Esophagus (tissue), 2 donors: Measurements from ENCODE around the gene GEMIN7. TPM values are rescaled to one million over a fixed set of nuclear protein-coding genes. Genes with fewer than 3 reads are reported as not detected.

ENCODE experiments used
- H3K27ac ChIP-seq, 2 donors: one replicate each; pipeline ENCODE4 v1.5.1; 2013; ENCODE audit warnings: low read depth in 2 of 2, mild to moderate bottlenecking in 2 of 2, inconsistent platforms in 1 of 2, low read length in 1 of 2, moderate library complexity in 1 of 2
- H3K27me3 ChIP-seq, 2 donors: one replicate each; pipeline ENCODE4 v1.6.1; 2013; ENCODE audit warnings: low read length in 2 of 2, control low read depth in 1 of 2, mild to moderate bottlenecking in 1 of 2; ENCODE audit not compliant: insufficient read depth in 2 of 2, control insufficient read depth in 1 of 2
- H3K36me3 ChIP-seq, 2 donors: one replicate each; pipeline ENCODE4 v1.6.1; 2013; ENCODE audit warnings: low read length in 1 of 2; ENCODE audit not compliant: control insufficient read depth in 2 of 2, insufficient read depth in 2 of 2
- H3K4me1 ChIP-seq, 2 donors: one replicate each; pipeline ENCODE4 v1.6.1; 2013; ENCODE audit warnings: low read length in 1 of 2; ENCODE audit not compliant: control insufficient read depth in 2 of 2, insufficient read depth in 2 of 2
- H3K4me3 ChIP-seq, 2 donors: one replicate each; pipeline ENCODE4 v1.5.1; 2013; ENCODE audit warnings: low read length in 2 of 2, mild to moderate bottlenecking in 2 of 2, low read depth in 1 of 2, moderate library complexity in 1 of 2
- H3K9me3 ChIP-seq, 2 donors: one replicate each; pipeline ENCODE4 v1.6.1; 2013; ENCODE audit warnings: mild to moderate bottlenecking in 2 of 2, low read depth in 1 of 2, low read length in 1 of 2, moderate library complexity in 1 of 2; ENCODE audit not compliant: control insufficient read depth in 2 of 2, insufficient read depth in 1 of 2
- WGBS, 2 donors: extraction: QIAGEN DNeasy Blood & Tissue Kit; methylation state at CpG; one replicate each; pipeline ENCODE4 v1.1.7; 2013; 5-methylcytosine and 5-hydroxymethylcytosine counted together
- polyA plus RNA-seq, 2 donors: library from polyadenylated mRNA; stranded (reverse); fragments of 200-250 nt; gene quantifications; one replicate each; pipeline ENCODE4 v1.2.3, GENCODE V29; 2013
- donor health status: healthy with polysubstance abuse.
- donor health status: Bipolar disorder and iron deficiency.

The GEMIN7 gene
- polyA plus RNA-seq, 2 donors, result 20.7 to 21.3 TPM

- no peaks in the 10 kb centered on the region for H3K9me3 ChIP-seq
- WGBS, 2 donors, result 73 to 76% methylated on average over 6 of the region's 6 CpGs
- no peaks in the 10 kb centered on the region for H3K27me3 ChIP-seq
- H3K36me3 ChIP-seq, result peaks cover 0 to 3% of the 10 kb centered on the region in 2 donors
- no peak overlapping the region for H3K4me3 ChIP-seq
- H3K4me1 ChIP-seq, result peaks cover 7 to 28% of the 10 kb centered on the region in 2 donors
- peak overlapping the region; percentile 13 to 71 for H3K27ac ChIP-seq
These were observed 43.8 kb downstream of the GEMIN7 start for GRCh38 chr19:45122832-45123231.

DNA sequence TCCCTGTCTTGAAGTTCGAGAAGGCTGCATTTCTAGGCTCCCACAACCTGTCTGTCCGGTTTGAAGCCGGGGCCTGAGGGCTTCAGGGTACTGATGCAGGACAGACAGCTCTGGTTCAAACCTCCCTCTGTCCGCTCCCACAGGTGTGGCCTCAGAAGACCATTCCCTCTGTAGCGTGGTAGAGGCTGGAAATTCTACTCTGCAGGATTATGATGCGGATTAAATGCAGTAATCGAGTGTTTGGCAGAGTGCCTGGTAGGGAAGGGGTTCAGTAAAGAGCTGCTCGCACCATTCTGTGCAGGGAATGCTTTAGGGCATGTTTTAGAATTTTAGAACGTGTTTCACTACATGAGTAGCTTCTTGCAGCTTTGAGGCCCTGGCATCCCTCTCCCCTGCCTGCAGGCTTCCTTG is 44.4 kb downstream of the GEMIN7 start:
- H3K9me3 ChIP-seq, result no peaks in the 10 kb centered on the region
- H3K4me3 ChIP-seq, result no peak overlapping the region
- peaks cover 0 to 3% of the 10 kb centered on the region in 2 donors for H3K36me3 ChIP-seq
- whole genome bisulfite sequencing, 2 donors, result 44 to 52% methylated on average over 9 of the region's 9 CpGs
- H3K27me3 ChIP-seq, result no peaks in the 10 kb centered on the region
- peak overlapping the region in 1 of 2 donors; percentile 14 for H3K27ac ChIP-seq
- peaks cover 7 to 28% of the 10 kb centered on the region in 2 donors for H3K4me1 ChIP-seq

- Histone ChIP-seq H3K4me1 (peaks cover 7 to 28% of the 10 kb centered on the region in 2 donors), H3K27ac (peak overlapping the region in 1 of 2 donors; percentile 14), H3K9me3 (no peaks in the 10 kb centered on the region), H3K4me3 (no peak overlapping the region), H3K36me3 (peaks cover 0 to 3% of the 10 kb centered on the region in 2 donors), H3K27me3 (no peaks in the 10 kb centered on the region)
- 56 to 75% methylated on average over 6 of the region's 6 CpGs for WGBS, 2 donors
These were observed 45.0 kb downstream of the GEMIN7 start for GRCh38 chr19:45124021-45124420.

DNA sequence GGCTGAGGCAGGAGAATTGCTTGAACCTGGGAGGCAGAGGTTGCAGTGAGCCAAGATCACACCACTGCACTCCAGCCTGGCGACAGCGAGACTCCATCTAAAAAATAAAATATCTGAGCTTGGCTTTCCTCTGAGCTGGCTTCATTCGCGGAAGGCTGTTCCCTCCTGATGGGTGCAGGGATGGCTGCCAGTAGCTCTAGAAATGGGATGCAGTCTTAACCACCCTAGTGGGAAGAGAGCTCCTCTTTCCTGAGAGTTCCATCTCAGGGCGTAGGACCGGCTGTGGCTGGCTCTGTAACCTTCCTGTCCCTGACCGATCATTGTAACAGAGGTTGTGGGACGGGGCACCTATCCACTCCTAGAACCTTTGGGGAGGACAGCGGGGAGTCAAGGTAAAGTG is 46.3 kb downstream of the GEMIN7 start:
- 94 to 95% methylated on average over 9 of the region's 9 CpGs for WGBS, 2 donors

DNA sequence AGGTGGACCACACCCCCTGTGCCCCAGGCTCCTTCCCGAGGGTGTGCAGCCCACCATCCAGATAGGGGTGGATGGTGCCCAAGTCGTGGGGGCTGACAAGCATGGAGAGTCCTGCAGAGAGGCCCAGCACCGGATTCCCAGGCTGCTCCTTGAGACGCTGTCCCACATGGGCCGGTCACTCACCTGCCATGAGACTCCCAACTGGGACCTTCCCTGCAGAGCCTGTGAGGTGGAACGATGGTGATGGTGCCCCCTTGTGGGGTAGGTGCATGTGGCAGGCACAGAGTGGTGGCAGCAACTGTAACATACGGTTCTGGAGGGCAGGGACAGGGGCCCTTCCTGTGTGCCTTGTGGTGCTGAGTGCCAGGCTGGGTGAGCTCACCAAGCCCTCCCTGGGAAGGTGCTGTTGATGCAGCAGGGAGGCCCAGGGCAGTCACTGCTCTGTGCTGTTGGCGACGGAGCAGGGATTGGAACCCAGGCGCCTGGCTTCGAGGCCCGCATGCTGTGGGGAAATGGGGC is 47.0 kb downstream of the GEMIN7 start:
- Histone ChIP-seq H3K36me3 (peaks cover 0 to 3% of the 10 kb centered on the region in 2 donors), H3K27ac (no peak overlapping the region), H3K4me1 (peaks cover 7 to 22% of the 10 kb centered on the region in 2 donors), H3K4me3 (no peak overlapping the region), H3K9me3 (no peaks in the 10 kb centered on the region), H3K27me3 (no peaks in the 10 kb centered on the region)
- 57 to 63% methylated on average over 12 of the region's 12 CpGs for WGBS, 2 donors

More for the DNA sequence above, 46.3 kb downstream of the GEMIN7 start:
- Histone ChIP-seq H3K27me3 (no peaks in the 10 kb centered on the region), H3K4me3 (no peak overlapping the region), H3K9me3 (no peaks in the 10 kb centered on the region), H3K4me1 (peaks cover 7 to 22% of the 10 kb centered on the region in 2 donors), H3K36me3 (peaks cover 0 to 3% of the 10 kb centered on the region in 2 donors), H3K27ac (no peak overlapping the region)

DNA sequence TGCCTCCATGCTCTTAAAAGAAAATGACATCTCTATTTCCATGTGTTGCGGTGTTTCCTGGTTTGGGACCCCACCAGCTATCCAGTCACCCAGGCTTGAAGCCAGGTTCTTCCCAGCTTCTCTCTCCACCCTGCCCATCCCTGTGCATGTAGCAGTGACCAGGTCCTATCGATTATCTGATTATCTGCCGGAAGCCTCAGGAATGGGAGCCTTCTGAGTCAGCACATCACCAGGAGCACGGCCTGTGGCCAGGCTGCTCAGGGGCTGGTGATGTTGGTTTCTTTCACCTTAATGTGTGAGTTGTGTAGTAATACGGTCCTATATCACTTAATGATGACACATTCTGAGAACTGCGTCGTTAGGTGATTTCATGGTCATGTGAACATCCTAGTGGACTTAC is 47.6 kb downstream of the GEMIN7 start:
- 84 to 91% methylated on average over 7 of the region's 7 CpGs for WGBS, 2 donors
- Histone ChIP-seq H3K9me3 (no peaks in the 10 kb centered on the region), H3K27ac (no peak overlapping the region), H3K4me1 (peaks cover 7 to 19% of the 10 kb centered on the region in 2 donors), H3K36me3 (peaks cover 0 to 3% of the 10 kb centered on the region in 2 donors), H3K4me3 (no peak overlapping the region), H3K27me3 (no peaks in the 10 kb centered on the region)

- H3K27ac ChIP-seq, result no peak overlapping the region
- H3K9me3 ChIP-seq, result no peaks in the 10 kb centered on the region
- H3K4me3 ChIP-seq, result no peak overlapping the region
- peaks cover 4 to 6% of the 10 kb centered on the region in 2 donors for H3K4me1 ChIP-seq
- H3K27me3 ChIP-seq, result no peaks in the 10 kb centered on the region
- 93 to 94% methylated on average over 5 of the region's 5 CpGs for WGBS, 2 donors
- peaks cover 0 to 3% of the 10 kb centered on the region in 2 donors for H3K36me3 ChIP-seq
These were observed 49.1 kb downstream of the GEMIN7 start for GRCh38 chr19:45128146-45128545.

- peaks cover 0 to 3% of the 10 kb centered on the region in 2 donors for H3K36me3 ChIP-seq
- no peaks in the 10 kb centered on the region for H3K9me3 ChIP-seq
- no peak overlapping the region for H3K4me3 ChIP-seq
- peaks cover 4 to 5% of the 10 kb centered on the region in 2 donors for H3K4me1 ChIP-seq
- no peaks in the 10 kb centered on the region for H3K27me3 ChIP-seq
- WGBS, 2 donors, result 91% methylated on average over 5 of the region's 5 CpGs
- H3K27ac ChIP-seq, result no peak overlapping the region
These were observed 49.7 kb downstream of the GEMIN7 start for GRCh38 chr19:45128806-45129205.

GRCh38 chr19:45130236-45130635 is 51.2 kb downstream of the GEMIN7 start:
- H3K36me3 ChIP-seq, result peaks cover 0 to 3% of the 10 kb centered on the region in 2 donors
- H3K9me3 ChIP-seq, result no peaks in the 10 kb centered on the region
- H3K27ac ChIP-seq, result no peak overlapping the region
- H3K4me1 ChIP-seq, result peaks cover 3 to 4% of the 10 kb centered on the region in 2 donors
- no peak overlapping the region for H3K4me3 ChIP-seq
- 79 to 91% methylated on average over 13 of the region's 13 CpGs for WGBS, 2 donors
- H3K27me3 ChIP-seq, result no peaks in the 10 kb centered on the region
